ENCODE measurements around the gene SGSM1.
"Not testable (repeated sequence)": the region's sequence is repeated elsewhere in the genome, so short reads cannot be mapped to it uniquely, and the experiment has no call there.

The SGSM1 gene

GRCh38 chr22:24830205-24830979, 24.4 kb downstream of the SGSM1 start:
- no peak for TF ChIP-seq CTCF (conservative IDR thresholded peaks at IDR 0.05; ENCODE audit: low read length)
- no peak overlapping the region for H3K4me3 ChIP-seq (ENCODE audit: low read length)
- DNase-seq (ENCODE audit: low read depth), result no peak

- no peak for DNase-seq (ENCODE audit: low read depth)
- no peak for TF ChIP-seq CTCF (conservative IDR thresholded peaks at IDR 0.05; ENCODE audit: low read length)
- no peak overlapping the region for H3K4me3 ChIP-seq (ENCODE audit: low read length)
Observed at GRCh38 chr22:24831687-24832086, 25.7 kb downstream of the SGSM1 start.

- no peak for DNase-seq (ENCODE audit: low read depth)
- TF ChIP-seq CTCF (conservative IDR thresholded peaks at IDR 0.05; ENCODE audit: low read length), result no peak
- H3K4me3 ChIP-seq (ENCODE audit: low read length), result no peak overlapping the region
Observed at GRCh38 chr22:24833881-24834495, 28.0 kb downstream of the SGSM1 start.

GRCh38 chr22:24834845-24835570, 29.0 kb downstream of the SGSM1 start:
- no peak for DNase-seq (ENCODE audit: low read depth)
- peak; percentile 10; the same call in 1 of the 2 replicates for TF ChIP-seq CTCF (conservative IDR thresholded peaks at IDR 0.05; ENCODE audit: low read length)
- H3K4me3 ChIP-seq (ENCODE audit: low read length), result no peak overlapping the region

GRCh38 chr22:24836282-24836681, 30.3 kb downstream of the SGSM1 start:
- TF ChIP-seq CTCF (conservative IDR thresholded peaks at IDR 0.05; ENCODE audit: low read length), result no peak
- no peak overlapping the region for H3K4me3 ChIP-seq (ENCODE audit: low read length)
- no peak for DNase-seq (ENCODE audit: low read depth)

- not testable (repeated sequence) for DNase-seq (ENCODE audit: low read depth)
Observed at GRCh38 chr22:24837517-24837916, 31.5 kb downstream of the SGSM1 start.

GRCh38 chr22:24841261-24841660, 35.2 kb downstream of the SGSM1 start:
- TF ChIP-seq CTCF (conservative IDR thresholded peaks at IDR 0.05; ENCODE audit: low read length), result no peak
- no peak for DNase-seq (ENCODE audit: low read depth)
- H3K4me3 ChIP-seq (ENCODE audit: low read length), result no peak overlapping the region

More at GRCh38 chr22:24837517-24837916, 31.5 kb downstream of the SGSM1 start:
- H3K4me3 ChIP-seq (ENCODE audit: low read length), result not testable (repeated sequence)
